GM06990 (cell line): ENCODE measurements around the gene ZNF107.
"Not testable (repeated sequence)": the region's sequence is repeated elsewhere in the genome, so short reads cannot be mapped to it uniquely, and the experiment has no call there.

Experiments used
- DNase-seq: peaks from one replicate; pipeline ENCODE4 v3.0.0-alpha.2; 2011; ENCODE audit not compliant: insufficient read length; ENCODE audit errors: extremely low read depth
- H3K27me3 ChIP-seq: replicated peaks from 2 replicates; pipeline ENCODE4 v1.6.0; 2011; ENCODE audit warnings: low read length; ENCODE audit not compliant: control insufficient read depth, insufficient read depth
- H3K36me3 ChIP-seq: 2 replicates; pipeline ENCODE4 v1.5.1; 2011; ENCODE audit warnings: low read length; ENCODE audit not compliant: control insufficient read depth, insufficient read depth
- H3K4me3 ChIP-seq: replicated peaks from 2 replicates; pipeline ENCODE4 v1.5.1; 2011; ENCODE audit warnings: low read depth, mild to moderate bottlenecking, control low read depth, low read length
- TF ChIP-seq, protein P1 (sequence below): IDR thresholded peaks from 2 replicates; pipeline ENCODE4 v1.5.1; 2011; ENCODE audit warnings: low read length, control low read depth, mild to moderate bottlenecking, inconsistent platforms; ENCODE audit not compliant: insufficient read depth, poor library complexity, severe bottlenecking

Gene ZNF107

DNA sequence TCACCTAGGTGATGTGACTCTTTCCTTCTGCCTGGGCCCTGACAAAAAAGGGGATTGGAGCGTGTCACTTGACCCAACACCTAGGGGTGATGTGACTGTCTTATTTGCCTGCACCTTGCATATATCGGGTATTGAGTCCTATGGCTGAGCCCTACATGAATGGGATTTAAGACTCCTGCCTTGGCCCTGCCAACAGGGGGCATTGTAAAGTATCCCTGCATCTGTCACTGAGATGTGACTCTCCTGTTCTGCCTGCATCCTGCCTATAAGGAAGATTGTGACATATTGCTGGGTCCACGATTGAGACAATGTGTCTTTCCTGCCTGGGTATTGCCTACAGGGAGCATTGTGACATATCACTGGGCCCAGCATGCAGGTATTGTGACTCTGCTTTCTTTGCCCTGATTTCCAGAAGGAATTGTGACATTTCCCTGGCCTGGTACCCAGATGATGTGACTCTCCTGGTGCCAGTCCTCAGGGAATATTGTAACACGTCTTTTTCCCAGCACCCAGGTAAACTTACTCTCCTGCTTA is 14.2 kb upstream of the ZNF107 start:
- no peak for DNase-seq
- Histone ChIP-seq H3K36me3 (no peaks in the 10 kb centered on the region), H3K27me3 (no peaks in the 10 kb centered on the region), H3K4me3 (no peak overlapping the region)
- TF ChIP-seq, protein P1, sequence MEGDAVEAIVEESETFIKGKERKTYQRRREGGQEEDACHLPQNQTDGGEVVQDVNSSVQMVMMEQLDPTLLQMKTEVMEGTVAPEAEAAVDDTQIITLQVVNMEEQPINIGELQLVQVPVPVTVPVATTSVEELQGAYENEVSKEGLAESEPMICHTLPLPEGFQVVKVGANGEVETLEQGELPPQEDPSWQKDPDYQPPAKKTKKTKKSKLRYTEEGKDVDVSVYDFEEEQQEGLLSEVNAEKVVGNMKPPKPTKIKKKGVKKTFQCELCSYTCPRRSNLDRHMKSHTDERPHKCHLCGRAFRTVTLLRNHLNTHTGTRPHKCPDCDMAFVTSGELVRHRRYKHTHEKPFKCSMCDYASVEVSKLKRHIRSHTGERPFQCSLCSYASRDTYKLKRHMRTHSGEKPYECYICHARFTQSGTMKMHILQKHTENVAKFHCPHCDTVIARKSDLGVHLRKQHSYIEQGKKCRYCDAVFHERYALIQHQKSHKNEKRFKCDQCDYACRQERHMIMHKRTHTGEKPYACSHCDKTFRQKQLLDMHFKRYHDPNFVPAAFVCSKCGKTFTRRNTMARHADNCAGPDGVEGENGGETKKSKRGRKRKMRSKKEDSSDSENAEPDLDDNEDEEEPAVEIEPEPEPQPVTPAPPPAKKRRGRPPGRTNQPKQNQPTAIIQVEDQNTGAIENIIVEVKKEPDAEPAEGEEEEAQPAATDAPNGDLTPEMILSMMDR, result no peak

DNA sequence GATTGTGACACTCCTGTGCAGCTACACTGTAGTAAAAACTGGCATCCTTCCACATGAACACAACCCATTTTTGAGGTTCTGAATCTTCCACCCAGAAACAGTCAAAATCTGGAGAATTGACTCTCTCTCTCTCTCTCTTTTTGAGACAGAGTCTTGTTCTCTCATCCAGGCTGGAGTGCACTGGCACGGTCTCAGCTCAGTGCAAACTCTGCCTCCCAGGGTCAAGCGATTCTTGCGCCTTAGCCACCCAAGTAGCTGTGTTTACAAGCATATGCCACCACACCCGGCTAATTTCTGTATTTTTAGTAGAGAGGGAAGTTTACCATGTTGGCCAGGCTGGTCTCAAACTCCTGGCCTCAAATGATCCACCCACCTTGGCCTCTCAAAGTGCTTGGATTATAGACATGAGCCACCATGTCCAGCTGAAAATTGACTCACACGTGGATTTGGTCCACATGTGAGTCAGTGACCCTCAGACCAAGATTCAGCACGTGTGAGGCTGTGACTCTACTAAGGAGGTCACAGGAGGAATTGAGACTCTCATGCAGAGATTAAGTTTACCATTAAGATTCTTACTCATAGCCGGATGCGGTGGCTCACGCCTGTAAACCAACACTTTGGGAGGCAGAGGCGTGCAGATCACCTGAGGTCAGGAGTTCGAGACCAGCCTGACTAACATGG is 12.1 kb upstream of the ZNF107 start:
- Histone ChIP-seq H3K27me3 (no peaks in the 10 kb centered on the region), H3K36me3 (no peaks in the 10 kb centered on the region), H3K4me3 (no peak overlapping the region)
- no peak for DNase-seq
- TF ChIP-seq, protein P1, result no peak

DNA sequence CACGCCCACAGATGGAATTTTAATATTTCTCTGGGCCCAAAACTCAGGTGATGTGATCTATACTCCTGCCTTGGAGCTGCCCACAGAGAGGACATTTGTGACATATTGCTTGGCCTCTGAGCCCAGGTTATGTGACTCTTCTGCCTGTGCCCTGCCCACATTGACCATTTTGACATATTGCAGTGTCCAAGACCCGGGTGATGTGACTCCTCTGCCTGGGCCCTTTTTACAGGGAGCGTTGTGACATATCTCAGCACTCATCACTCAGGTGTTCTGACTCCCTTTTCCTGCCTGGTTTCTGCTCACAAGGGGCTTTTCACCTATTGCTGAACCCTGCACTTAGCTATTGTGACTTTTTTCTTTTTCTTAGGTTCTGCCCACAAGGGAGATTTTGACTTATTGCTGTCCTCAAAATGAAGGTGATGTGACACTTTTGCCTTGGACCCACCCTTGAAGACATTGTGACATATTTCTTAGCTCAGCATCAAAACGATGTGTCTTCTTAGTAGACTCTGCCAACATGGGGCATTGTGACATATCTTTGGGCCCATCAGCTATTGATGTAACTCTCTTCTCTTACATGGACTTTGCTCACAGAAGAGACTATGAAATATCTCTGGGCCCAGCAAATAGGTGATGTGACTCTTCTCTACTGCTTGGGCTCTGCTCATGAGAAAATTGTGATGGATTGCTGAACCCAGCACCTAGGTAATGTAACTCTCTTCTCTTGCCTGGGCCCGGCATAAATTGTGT is 11.0 kb upstream of the ZNF107 start:
- no peak for DNase-seq
- TF ChIP-seq, protein P1, result no peak
- Histone ChIP-seq H3K4me3 (no peak overlapping the region), H3K27me3 (no peaks in the 10 kb centered on the region), H3K36me3 (no peaks in the 10 kb centered on the region)

DNA sequence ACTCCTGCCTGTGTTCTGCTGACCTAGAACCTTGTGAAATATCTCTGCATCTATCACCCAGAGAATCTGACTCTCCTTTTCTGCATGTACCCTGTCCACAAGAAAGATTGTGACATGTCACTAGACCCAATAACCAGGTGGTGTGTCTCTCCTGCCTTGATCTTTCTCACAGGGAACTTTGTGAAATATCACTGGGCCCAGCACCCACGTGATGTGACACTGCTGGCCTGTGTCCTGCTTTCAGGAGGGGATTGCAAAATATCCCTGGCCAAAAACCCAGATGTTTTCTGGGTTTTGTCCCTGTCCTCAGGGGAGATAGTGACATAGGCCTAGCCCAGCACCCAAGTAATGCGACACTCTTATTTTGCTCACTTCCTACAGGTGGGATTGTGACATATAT is 10.1 kb upstream of the ZNF107 start:
- no peak overlapping the region for H3K4me3 ChIP-seq
- H3K27me3 ChIP-seq, result no peaks in the 10 kb centered on the region
- DNase-seq, result no peak
- no peaks in the 10 kb centered on the region for H3K36me3 ChIP-seq
- TF ChIP-seq, protein P1, result no peak

DNA sequence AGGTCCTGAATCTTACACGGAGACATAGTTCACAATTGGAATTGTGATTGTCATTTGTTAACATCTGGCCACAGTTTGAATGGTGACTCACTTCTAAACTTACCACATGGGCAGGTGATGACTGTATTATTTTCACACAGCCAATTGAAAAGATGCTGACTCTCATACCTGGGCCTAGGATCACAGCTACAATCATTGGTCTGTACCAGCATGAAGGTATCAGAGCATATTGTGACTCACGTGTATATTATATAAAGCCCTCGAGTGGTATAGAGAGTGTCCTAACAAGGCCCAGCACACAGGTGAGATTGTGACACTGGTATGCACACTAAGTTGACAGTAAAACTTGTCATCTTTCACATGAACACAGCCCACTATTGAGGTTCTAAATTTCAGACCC is 9.4 kb upstream of the ZNF107 start:
- no peaks in the 10 kb centered on the region for H3K36me3 ChIP-seq
- DNase-seq, result no peak
- TF ChIP-seq, protein P1, result no peak
- H3K27me3 ChIP-seq, result no peaks in the 10 kb centered on the region
- H3K4me3 ChIP-seq, result no peak overlapping the region

DNA sequence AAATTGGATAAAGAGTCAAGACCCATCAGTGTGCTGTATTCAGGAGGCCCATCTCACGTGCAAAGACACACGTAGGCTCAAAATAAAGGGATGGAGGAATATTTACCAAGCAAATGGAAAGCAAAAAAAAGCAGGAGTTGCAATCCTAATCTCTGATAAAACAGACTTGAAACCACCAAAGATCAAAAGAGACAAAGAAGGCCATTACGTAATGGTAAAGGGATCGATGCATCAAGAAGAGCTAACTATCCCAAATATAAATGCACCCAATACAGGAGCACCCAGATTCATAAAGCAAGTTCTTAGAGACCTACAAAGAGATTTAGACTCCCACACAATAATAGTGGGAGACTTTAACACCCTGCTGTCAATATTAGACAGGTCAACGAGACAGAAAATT is 3.8 kb upstream of the ZNF107 start:
- H3K27me3 ChIP-seq, DNase-seq, H3K4me3 ChIP-seq, H3K36me3 ChIP-seq: not testable (repeated sequence)
